HCT116 (cell line): Measurements from ENCODE around the gene LPXN.

ENCODE experiments used
- POLR2A ChIP-seq: IDR thresholded peaks from 2 replicates; pipeline ENCODE4 v1.7.0; 2011; ENCODE audit warnings: borderline replicate concordance; ENCODE audit not compliant: insufficient read depth, insufficient read length; ENCODE audit errors: extremely low read depth
- REST ChIP-seq: IDR thresholded peaks from 2 replicates; pipeline ENCODE4 v1.6.1; 2012; ENCODE audit warnings: low read depth
- SP1 ChIP-seq: IDR thresholded peaks from 2 replicates; pipeline ENCODE4 v1.6.1; 2012; ENCODE audit warnings: low read depth
- SRF ChIP-seq: IDR thresholded peaks from 2 replicates; pipeline ENCODE4 v1.6.1; 2012; ENCODE audit warnings: low read depth
- ZNF274 ChIP-seq: fragments of 200-500 bp; sonication (Bioruptor generic); IDR thresholded peaks from 2 replicates; pipeline ENCODE4 v1.6.1; 2014; ENCODE audit warnings: mild to moderate bottlenecking, low read depth, low read length, inconsistent platforms
- TF ChIP-seq, protein P1 (sequence below), 3 experiments: fragments of 200-600 bp in 1 of 3; sonication (generic) in 1 of 3; IDR thresholded peaks in 2 of 3; conservative IDR thresholded peaks in 1 of 3; 2 replicates each; pipeline ENCODE4 v1.5.1; 2012 to 2017; ENCODE audit warnings: low read depth in 2 of 3, low read length in 2 of 3, antibody characterized with exemption in 1 of 3, borderline replicate concordance in 1 of 3, control low read depth in 1 of 3, mild to moderate bottlenecking in 1 of 3, mixed read lengths in 1 of 3, mixed run types in 1 of 3, moderate library complexity in 1 of 3; ENCODE audit not compliant: insufficient read depth in 1 of 3

- TF ChIP-seq, protein P1, sequence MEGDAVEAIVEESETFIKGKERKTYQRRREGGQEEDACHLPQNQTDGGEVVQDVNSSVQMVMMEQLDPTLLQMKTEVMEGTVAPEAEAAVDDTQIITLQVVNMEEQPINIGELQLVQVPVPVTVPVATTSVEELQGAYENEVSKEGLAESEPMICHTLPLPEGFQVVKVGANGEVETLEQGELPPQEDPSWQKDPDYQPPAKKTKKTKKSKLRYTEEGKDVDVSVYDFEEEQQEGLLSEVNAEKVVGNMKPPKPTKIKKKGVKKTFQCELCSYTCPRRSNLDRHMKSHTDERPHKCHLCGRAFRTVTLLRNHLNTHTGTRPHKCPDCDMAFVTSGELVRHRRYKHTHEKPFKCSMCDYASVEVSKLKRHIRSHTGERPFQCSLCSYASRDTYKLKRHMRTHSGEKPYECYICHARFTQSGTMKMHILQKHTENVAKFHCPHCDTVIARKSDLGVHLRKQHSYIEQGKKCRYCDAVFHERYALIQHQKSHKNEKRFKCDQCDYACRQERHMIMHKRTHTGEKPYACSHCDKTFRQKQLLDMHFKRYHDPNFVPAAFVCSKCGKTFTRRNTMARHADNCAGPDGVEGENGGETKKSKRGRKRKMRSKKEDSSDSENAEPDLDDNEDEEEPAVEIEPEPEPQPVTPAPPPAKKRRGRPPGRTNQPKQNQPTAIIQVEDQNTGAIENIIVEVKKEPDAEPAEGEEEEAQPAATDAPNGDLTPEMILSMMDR (IDR thresholded peaks at IDR 0.05 in 2 of 3, conservative IDR thresholded peaks at IDR 0.05 in 1 of 3; ENCODE audit: borderline replicate concordance in 1 of 3, insufficient read depth in 1 of 3, low read depth in 2 of 3, low read length in 2 of 3) = no peak
- TF ChIP-seq SP1 = no peak
- no peak for TF ChIP-seq POLR2A
- TF ChIP-seq REST = no peak
- no peak for TF ChIP-seq SRF
- no peak for TF ChIP-seq ZNF274
These were observed 40.9 kb upstream of the LPXN start for GRCh38 chr11:58616594-58616993.
